A673 (cell line): ENCODE measurements around the gene PCSK7.

Experiments used
- EZH2 ChIP-seq: fragments of 200-600 bp; sonication (generic); IDR thresholded peaks from 2 replicates; pipeline ENCODE4 v1.6.1; 2017; ENCODE audit warnings: borderline replicate concordance, low read depth, mild to moderate bottlenecking, mixed read lengths, antibody characterized with exemption, low read length; ENCODE audit not compliant: poor library complexity, severe bottlenecking
- TF ChIP-seq, protein P1 (sequence below): fragments of 300-800, 200-600 bp; sonication (generic); conservative IDR thresholded peaks from 2 replicates; pipeline ENCODE4 v1.5.1; 2017; ENCODE audit warnings: low read depth, mild to moderate bottlenecking, antibody characterized with exemption, low read length, moderate library complexity, mixed read lengths

DNA sequence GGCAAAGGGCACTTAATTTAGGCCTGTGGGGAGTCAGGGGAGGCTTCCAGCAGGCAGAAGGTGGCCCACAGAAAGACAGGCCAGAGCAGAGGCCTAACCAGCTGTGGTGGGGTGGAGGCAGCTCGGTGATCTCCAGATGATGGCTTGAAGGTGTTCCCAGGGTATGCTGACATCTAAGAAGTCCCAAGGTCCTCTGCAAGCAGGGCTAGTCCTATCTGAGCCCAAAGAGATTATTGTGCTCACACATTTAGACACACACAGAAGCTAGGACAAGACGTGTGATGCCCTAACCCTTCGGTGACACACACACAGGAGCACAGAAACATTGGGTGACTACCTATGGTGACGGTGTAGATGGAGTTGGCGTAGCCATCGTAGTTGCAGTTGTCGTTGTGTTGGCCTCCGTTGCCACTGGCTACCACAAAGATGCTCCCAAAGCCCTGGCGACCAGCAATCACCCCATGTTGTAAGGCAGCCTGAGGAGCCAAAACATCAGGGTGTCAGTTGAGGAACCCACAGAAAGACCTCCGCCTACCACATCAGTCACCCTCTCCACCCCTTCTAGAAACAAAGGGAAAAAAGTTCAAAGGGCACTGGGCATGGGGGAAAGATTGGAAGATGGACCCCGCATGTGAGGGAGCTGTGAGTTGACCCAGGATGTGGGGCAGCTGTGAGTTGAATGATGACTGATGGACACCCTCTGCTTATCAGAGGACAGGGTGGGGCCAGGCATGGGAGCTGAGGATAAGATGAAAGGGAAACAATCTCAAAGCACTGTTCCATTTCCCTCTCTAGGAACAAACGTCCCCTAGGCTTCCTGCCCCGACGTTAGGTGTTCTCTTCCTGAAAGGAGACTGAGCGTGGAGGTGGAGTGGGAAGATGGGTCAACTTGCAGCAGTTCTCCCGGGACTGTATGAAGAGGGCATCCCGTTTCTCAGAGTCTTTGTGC is 7.9 kb downstream of the PCSK7 start:
- no peak for TF ChIP-seq EZH2
- TF ChIP-seq, protein P1, sequence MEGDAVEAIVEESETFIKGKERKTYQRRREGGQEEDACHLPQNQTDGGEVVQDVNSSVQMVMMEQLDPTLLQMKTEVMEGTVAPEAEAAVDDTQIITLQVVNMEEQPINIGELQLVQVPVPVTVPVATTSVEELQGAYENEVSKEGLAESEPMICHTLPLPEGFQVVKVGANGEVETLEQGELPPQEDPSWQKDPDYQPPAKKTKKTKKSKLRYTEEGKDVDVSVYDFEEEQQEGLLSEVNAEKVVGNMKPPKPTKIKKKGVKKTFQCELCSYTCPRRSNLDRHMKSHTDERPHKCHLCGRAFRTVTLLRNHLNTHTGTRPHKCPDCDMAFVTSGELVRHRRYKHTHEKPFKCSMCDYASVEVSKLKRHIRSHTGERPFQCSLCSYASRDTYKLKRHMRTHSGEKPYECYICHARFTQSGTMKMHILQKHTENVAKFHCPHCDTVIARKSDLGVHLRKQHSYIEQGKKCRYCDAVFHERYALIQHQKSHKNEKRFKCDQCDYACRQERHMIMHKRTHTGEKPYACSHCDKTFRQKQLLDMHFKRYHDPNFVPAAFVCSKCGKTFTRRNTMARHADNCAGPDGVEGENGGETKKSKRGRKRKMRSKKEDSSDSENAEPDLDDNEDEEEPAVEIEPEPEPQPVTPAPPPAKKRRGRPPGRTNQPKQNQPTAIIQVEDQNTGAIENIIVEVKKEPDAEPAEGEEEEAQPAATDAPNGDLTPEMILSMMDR: no peak
